Subcutaneous adipose tissue (tissue), 4 donors: Measurements from ENCODE around the gene MRPS9. TPM values are rescaled to one million over a fixed set of nuclear protein-coding genes. Genes with fewer than 3 reads are reported as not detected.

Experiments
- CTCF ChIP-seq: fragments of 450-650 bp; IDR thresholded peaks from one replicate; pipeline ENCODE4 v1.5.1; 2016; ENCODE audit warnings: low read depth, mild to moderate bottlenecking, control low read depth, antibody characterized with exemption, moderate library complexity
- total RNA-seq, 4 donors: library from RNA; depleted of rRNA; stranded (reverse); fragments of >200 nt; gene quantifications; one replicate each; pipeline ENCODE4 v1.1.0, GENCODE V29; 2016

Gene MRPS9
- total RNA-seq, 4 donors from 2014 or later: 11.0 to 21.1 (median 14.3) TPM

GRCh38 chr2:105134081-105134480 is 96.2 kb downstream of the MRPS9 start:
- TF ChIP-seq CTCF: no peak

GRCh38 chr2:105135436-105135835 is 97.6 kb downstream of the MRPS9 start:
- TF ChIP-seq CTCF: no peak

DNA sequence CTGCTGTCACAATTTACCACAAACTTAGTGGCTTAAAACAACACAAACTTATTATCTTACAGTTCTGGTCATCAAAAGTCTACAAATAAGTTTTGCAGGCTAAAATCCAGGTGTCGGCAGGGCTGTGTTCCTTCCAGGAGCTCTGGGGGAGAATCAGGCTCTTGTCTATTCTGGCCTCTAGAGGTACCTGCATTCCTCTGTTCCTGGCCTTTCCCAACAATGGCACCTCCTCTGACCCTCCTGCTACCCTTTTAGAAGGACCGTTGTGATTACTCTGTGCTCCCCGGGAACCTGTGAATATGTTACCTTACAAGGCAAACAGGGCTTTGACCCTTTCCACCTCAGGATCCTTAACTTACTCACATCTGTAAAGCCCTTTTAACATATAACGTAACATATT is 98.5 kb downstream of the MRPS9 start:
- TF ChIP-seq CTCF: no peak

DNA sequence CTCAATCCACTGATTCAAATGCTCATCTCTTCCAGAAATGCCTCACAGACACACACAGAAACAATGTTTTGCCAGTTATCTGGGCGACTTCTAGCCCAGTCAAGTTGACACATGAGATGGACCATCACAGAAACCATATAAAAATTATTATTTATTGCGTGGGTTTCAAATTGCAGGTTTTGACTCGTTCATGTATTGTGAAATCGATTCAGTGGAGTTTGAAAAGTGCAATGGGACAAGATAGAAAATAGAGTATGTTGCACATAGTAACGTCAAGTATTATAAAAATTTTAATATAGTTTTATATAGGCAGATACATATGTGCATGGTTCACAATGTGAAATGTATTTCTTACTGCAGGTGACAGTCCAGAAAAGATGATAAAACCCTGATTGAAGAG is 100.8 kb downstream of the MRPS9 start:
- TF ChIP-seq CTCF: no peak

- TF ChIP-seq CTCF: no peak
Observed at GRCh38 chr2:105139556-105140239, 101.8 kb downstream of the MRPS9 start.

DNA sequence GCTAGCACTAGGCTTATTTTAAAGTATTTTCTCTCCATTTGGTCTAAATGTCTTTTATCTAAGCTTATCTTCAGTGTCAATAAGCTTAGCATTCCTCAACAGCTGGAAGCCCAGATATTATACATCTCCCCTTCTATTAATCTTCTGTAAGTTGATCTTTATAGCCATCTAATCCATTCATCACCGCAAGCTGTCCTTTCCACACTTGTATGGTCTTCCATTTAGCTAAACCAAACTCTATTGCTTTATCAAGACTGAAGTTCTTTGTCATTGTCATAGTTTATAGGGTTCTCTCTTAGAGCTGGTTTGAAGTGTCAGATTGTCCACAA is 102.3 kb downstream of the MRPS9 start:
- TF ChIP-seq CTCF: no peak

DNA sequence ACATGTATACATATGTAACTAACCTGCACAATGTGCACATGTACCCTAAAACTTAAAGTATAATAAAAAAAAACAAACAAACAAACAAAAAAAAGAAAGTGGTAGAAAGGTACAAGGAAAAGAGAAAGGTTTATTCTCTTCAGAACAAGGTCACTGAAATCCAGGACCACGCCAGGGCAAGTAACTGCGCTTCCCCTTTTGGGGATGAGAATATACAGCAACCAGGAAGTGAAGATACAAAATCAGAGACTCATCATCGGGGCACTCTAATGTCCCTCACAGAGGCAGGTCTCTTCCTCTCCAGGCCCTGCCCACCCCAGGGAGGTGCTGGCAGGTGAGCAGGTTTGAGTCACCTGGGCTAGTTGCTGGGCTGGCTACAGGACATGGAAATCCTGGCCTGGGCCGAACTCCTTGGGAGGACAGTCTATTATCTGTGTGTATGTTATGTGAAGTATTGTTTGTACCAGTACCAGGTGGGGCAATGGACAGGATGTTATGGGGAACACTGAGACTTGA is 103.3 kb downstream of the MRPS9 start:
- TF ChIP-seq CTCF: no peak
